GM19240 (cell line): ENCODE results near the gene MAFG.

ENCODE experiments used
- DNase-seq: peaks from one replicate; pipeline ENCODE4 v3.0.0; 2011; ENCODE audit warnings: low spot score; ENCODE audit not compliant: insufficient read length

MAFG gene

DNA sequence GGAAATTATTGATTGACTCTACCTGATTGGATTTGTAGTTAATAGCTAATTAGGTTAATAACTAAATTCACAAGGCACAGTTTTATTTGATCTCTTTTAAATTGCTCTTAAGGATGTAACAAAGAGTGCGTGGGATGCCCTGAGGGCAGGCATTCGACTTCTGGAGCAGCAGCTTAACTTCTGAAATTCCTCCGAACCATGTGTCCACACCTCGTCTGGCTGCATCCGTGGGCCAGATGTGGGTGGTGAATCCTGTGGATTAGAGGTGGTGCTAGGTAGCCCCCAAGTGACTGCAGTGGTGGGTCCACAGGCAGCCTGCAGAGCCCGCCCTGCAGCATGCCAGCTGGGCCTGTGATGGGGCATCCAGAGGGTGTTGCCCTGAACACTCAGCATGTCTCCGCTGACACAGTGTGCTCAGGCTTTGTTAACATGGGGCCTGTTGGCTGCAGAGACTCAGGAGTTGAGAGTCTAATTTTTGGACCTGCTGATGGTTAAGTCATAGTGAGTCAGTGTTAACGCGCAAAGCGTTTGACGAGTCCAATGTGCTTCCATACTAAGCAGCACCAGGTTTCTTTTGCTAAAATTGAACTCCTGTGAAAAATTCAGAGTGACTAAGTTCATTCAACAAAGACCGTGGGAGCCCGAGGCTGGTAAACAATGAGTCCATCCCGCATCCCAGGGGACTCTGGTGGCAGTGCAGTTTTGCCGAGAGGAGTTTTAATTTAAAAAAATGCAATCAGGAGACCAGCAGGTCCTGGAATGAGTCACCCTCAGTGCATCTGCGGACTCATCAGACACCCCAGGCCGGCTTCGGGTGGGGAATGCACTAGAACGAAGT lies 29.3 kb downstream of the MAFG start:
- no peak for DNase-seq

DNA sequence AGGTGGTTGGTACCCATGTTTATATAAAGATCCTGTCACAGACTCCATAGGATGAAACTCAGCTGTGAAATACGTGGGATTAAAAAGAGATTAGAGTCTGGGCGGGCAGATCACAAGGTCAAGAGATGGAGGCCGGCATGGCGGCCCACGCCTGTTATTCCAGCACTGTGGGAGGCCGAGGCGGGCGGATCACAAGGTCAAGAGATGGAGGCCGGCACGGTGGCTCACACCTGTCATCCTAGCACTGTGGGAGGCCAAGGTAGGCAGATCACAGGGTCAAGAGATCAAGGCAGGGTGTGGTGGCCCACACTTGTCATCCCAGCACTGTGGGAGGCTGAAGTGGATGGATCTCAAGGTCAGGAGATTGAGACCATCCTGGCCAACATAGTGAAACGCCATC lies 32.1 kb downstream of the MAFG start:
- DNase-seq, result no peak

DNA sequence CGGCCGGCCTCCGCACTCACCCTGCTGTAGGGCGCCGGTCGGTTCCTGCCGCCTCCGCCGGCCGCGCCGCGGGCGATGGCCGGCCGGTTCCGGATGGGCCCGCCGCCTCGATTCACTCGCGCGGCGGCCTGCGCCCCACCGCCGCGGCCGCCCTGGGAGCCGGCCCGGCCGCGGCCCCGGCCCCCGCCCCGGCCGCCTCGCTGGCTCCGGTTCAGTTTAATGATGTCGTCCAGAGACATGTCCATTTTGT lies 36.3 kb downstream of the MAFG start:
- no peak for DNase-seq

DNA sequence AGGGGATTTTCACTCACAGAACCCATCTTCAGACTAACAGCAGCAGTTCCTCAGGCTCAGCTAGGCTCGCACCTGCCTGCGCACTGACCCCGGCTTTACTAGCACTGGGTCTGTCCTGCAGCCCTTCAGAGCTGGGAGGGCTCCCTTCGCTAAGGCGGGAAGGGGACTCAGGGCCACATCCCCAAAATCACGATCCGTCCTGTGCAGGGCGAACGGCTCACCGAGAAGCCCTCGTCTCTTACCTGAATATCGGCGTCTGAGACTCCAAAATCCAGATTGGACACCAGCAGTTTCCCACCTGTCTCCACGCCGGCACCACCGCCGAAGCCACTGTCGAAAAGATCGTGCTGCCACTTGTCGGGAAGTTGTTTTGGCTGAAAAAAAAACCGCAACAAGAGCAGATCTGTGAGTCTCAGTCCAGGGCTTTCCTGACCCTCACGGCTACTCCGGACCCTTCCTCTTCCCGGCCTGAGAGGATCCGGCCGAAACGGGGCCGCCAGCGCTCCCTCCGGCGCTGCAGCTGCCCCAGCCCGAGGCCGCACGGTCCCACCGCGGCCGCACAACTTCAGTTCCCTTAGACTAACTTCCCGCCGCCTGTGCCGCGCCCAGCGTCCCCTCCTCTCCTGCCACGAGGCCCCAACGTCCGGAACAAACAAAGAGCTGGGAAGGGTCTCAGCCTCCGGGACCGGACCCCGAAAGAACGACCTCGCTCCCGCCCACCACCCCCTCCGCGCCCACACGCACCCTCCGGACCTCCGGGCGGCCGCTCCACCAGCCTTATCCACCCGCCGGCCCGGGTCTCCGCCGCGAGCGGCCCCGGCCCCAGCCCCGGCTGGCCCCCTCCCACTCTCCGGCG lies 36.9 kb downstream of the MAFG start:
- no peak for DNase-seq

DNA sequence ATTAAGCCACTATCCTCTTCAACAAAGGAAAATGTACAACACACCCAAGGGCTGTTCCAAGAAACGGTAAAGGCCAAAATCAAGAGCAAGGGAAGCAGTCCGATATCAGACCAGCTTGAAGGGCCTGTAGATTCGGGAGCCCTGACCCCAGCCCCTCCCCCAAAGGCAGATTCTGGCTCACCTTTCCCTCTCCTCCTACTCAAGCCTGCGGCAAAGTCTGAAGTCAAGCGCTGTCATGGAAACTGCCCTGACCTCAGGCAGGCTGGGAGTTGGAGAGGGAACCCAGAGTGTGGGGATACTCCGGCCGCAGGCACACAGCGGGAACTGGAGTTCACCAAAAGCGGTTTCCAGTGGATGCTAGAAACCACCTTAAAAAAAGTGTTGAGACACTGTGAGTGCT lies 37.9 kb downstream of the MAFG start:
- no peak for DNase-seq

DNA sequence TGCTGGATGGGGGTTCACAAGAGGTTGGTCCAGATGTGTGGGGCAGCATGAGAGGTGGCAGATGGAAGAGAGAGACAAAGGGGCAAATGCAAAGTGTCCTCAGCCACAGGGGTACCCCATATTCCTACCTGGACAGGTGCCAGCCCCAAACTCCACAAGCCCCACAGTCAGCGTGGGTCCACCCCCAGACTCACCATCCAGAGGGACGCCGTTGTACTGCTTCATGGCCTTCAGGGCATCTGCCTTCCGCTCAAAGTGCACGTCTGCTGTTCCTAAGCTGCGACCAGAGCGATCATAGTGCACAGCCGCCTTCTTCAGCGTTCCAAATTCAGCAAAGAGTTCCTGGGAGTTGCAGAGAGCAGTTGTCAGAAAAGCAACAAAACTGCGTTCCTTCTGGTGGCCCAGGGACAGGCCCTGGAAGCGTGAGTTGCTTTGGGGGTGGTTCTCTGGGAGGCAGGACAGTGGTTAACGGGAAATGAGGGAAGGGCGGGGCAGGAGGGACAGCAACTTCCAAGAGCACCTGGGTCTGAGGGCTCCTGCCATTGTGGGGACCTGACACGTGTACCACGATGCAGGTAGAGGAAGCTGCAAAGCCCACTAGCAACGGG lies 38.4 kb downstream of the MAFG start:
- no peak for DNase-seq

DNA sequence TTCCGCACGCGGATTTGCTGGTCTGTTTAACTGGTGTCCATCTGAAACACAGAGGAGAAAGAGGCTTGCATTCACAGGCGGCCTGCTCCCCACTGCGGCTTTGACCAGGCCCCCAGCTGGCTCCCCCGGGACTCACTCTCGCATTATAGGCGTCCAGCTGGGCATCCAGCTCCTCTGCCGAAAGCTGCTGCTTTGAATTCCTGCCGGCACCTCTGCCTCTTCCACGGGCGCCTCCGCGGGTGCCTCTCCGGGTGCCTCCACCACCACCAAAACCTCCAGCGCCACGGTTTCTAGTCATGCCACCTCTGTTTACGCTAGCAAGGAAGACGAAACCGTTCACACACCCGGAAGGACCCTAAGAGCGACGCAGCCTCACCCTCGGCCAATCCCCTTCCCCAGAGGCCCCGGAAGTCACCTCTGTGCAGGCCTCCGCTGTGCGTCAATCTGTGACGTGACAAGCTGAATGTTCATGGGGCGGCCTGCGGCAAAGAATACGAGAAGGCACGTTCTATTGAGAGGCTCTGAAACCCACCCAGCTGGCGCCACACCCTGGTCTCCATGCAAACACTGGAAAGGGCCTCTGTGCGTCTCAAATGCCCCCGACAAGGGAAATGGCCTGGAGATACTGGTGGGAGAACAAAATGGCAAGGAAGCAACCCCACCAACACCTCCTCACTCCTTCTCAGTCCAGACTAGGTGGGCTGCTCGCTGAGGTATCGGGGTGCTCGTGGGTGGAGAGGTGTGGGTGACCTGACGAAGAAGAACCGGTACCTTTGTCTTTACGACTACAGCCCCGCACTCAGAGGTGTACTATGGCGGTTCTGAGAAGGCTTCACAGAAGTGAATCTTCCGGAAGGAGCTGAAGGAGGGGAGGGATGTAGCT lies 39.2 kb downstream of the MAFG start:
- no peak for DNase-seq

DNA sequence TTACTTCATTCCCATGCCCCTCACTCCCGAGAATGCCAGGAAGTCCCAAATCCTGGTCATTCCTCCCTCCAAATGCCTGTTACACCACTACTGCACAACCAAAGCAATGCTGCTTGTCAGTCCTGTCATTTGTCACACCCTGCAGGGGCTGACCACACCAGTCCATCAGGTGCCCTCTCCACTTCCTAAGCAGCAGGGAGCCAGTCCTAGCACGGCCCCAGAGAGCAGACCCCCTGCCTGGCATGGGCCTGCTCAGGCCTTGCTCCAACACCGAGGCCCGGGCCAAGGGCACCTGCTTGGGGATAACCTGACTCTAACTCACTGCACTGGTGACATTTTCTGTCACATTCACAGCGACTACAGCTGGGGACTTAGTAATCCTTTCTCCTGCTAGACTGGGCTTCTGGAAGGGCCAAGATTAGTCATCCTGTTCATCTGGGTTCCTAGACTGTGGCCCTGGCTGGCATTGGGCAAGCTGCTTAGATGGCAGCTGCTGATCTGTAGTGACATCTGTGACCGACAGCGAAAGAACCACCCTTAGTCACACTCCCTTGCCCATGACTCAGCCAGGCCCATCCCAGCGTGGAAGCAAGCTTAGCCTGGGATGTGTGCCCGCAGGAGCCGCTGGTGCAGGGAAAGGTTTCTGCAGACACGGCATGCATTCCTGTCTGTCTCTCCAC lies 41.5 kb downstream of the MAFG start:
- no peak for DNase-seq

DNA sequence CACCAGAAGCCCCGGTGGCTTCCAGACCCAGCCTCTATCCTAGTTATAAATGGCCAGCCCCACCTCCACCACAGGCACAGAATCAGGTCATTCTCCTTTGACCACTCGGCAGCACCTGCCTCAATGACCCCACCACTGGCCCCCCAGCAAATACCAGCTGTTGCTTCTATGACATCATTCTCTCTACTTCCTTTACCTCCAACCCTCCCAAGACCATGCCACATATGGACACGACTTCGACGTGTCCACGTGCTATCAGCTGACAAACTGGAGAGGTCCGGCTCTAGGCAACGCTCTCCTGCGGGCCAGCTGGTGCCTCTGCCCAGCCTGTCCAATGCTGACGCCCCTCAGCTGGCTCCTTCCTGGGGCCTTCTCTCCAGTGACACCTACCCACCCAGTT lies 42.1 kb downstream of the MAFG start:
- no peak for DNase-seq

DNA sequence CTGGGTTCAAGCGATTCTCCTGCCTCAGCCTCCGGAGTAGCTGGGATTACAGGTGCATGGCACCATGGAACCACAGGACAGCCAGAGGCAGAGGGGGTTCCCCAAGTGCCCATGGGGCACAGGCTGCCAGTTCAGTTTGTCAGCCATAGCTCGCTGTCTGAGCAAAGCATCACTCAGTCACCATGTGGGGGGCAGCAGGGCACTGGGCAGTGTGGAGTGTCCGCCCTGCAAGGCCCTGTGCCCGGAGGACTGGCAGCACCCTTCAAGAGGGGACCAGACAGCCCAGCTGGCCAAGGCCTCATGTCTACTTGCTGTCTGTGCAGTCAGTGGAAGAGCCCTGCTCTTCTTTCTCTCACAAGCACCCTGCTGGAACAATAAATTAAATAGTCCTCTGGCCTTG lies 42.6 kb downstream of the MAFG start:
- no peak for DNase-seq

DNA sequence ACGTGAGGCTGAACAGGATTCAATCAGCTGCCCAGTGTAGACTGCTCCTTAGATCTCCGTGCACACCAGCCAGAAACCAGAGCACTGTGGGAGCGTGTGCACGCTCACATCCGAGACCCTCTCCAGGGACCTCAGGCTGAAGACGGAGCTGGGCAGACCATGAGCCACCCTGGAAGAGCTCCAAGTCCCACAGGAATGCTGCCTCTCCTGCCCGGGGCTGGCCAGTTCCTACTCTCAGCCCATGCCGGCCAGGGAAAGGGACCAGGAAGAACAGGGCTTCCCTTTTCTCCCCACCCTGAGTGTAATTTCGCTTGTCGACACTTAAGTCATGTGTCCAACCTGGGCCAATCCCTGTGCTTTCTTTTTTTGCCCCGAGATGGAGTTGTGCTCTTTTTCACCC lies 43.0 kb downstream of the MAFG start:
- no peak for DNase-seq

DNA sequence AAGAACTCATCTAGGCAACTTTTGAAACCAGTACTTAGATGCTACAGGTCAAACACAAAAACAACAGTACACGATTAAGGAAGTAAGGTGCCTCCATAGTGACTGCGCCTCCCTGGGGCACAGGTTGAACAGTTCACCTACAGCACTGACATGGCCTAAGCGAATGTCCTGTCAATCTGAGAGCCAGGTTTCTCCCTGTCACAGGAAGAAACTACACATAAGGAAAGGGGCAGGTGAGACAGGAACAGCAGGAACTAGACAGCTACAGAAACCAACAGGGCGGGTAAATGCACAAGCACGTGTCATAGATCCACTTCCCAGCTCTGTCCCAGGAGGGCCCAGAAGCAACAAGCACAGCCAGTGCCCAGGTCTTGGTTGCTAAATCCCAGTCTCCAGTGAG lies 48.4 kb downstream of the MAFG start:
- DNase-seq, result no peak

DNA sequence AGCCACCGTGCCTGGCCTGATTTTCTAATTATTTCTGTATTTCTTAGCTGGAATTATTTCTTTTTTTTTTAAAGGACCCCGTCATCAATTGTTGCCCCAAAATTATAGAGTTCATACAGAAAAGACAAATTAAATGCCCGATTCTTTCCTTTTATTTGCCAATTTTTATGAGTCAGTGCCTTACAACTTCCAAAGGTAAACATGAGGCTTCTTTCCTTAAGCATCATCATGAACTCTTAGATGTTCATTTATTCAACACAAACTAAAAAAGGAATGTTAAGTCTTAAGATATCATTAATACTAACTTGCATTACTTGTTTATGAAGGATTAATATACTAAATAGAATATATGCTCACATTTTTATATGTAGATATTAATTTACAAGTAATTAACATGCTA lies 49.2 kb downstream of the MAFG start:
- no peak for DNase-seq

DNA sequence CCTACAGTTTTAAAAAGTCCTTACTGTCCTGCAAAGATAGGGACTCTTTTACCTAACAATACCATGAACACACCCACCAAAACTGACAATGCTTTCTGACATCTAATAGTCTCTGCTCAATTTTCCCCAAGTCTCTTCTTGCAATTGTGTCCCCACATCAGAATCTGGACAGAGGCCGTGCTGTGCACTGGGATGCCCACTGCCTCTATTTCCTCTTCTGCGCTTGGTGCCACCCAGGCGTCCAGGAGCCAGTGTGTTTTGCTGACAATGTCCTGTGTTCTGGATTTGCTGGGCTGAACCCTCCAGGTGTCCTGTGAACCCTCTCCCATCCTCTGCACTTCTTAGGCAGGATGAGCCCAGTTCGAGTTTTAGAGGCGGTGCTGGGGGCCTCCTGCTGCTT lies 50.0 kb downstream of the MAFG start:
- no peak for DNase-seq

DNA sequence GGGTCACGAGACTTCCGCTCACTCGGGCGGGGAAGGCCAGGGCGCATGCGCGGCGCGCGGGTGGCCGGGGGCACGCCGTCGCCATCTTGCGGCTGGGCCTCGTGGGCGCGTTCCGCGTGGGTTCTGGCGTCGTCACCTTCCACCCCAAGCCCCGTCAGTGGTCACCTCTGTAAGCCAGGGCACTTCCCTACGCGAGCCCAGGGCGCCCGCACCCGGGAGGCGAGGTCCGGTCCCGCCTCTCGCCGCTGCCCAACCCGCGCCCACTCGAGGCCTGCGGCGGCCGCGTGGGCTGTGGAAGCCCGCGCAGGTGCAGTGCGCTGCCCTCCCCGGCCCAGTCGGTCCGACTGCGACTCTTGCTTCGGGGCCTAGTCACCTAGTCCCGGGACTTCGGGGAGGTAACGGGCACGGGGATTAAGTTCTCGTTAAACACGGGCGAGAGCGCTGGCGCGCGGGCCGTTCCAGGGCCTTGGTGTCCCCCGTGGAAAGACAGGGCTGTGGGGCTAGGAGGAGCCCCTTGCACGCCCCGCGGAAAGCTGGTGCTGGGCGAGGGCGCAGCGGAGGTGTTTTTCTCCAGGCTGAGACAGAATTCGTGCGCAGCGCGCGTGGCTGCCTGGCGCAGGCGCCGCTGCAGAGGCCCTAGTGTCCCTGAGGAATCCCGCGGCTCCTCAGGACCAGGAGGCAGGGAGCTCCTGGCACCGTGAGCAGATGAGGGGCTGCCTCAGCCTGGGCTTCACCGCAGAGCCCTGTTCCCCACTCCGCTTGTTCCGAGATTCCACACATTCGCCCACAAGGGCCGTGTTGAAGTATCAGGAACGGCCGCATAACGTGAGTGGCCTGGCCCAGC lies 55.9 kb downstream of the MAFG start:
- DNase-seq, result peak; percentile 92

DNA sequence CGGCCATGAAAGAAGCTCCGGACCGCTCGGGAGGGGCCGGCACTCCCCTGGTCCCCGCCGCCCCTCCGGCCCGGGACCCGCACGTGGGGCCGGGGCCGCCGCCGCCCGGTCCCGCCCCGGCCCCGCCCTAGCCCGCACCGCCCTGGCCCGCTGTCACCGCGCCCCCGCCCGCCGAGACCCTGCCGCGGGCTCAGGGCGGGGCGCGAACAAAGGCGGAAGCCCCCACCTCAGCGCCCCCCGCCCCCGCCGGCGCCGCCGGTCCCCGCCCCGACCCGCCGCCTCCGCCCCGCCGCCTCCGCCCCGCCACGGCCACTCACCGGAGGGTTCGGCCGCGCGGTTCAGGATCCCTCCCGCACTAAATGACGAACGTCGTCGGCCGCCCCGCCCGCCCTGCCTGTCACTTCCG lies 56.6 kb downstream of the MAFG start, which contains the start of gene ARHGDIA:
TSS of gene ARHGDIA (minus strand) at position 357 of the 406 bp plus-strand sequence. CDS start 1,407 bp downstream, outside the sequence.
- DNase-seq, result no peak

DNA sequence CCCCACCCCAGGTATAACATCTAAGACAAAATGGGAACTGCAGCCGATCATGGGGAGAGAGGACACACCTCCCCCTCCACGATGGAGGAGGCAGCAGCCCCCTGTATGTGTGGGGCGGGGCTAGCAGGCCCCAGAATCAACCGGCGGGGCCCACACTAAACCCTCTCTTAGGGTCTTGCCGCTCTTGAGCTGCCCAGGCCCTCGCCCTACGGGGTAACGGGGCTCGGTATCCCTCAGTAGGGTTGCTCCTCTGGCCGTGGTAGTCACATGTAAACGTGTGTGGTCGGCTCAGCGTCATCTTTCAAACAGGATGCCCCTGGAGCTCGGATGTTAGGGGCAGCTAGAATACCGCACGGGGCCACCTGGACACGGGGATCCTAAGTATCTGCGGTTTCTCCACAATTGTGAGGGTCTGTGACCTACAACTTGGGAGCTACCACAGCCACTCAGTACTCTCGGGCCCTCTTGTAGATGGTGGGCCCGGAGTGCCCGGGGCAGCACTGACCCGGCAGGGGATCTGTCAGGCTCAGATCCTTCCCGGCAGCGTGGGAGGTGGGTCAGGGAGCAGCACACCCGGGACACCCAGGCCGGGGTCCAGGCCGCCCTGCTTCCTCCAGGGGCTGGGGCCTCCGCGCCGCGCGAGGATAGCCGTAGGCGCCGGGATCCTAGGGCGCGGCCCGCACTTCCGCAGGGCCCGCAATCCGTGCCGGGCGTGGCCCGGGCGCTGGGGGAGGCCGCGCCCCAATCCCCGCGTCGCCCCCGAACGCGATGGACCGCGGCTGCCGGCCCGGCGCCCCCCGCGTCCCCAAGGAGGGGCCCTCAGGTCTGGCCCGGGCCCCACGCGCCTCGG lies 57.2 kb downstream of the MAFG start:
- DNase-seq, result peak; percentile 29

DNA sequence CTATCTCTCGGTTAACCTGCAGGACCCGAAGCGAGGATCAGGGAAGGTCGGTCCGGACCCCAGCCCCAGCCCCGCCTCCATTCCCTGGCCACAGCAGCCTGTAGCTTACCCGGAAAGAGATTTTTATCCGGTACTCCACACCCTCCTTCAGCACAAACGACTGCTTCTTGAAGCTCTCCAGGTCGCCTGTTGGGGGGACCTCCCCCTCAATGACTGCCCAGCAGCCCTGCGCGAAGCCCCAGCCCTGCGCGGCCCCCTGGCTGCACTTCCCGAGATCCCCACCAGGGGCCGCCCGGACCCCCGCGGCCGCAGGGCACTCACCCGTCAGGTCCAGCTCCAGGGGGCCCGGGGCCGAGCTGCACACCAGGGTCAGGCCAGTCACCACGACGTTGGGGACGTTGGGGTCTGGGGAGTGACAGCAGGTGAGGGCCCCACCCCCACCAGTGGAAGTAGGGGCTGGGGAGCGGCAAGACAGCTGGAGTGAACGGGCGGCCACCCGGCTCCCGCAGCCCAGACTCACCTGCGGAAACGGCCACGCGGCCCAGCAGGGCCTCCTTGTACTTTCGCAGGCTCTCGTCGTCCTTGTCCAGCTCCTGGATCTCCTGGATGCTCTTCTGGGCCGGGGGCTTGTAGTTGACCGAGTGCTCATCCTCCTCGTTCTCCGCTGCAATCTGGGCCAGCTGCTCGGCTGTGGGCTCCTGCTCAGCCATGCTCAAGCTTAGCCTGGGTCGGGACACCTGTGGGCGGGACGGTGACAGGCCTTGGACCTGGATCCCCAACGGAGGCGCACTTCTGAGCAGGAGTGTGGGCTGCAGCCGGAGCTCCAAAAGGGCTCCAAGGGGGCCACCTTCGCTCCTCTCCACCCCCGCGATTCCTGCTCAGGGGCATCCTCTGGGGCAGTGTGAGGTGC lies 58.1 kb downstream of the MAFG start:
- peak; percentile 35 for DNase-seq
